Measurements from ENCODE around the gene KMT2C. TPM values are rescaled to one million over a fixed set of nuclear protein-coding genes. Genes with fewer than 3 reads are reported as not detected.

KMT2C gene
- total and polyA plus RNA-seq, 4 donors = 5.8 to 123 (median 56.2) TPM

GRCh38 chr7:152131981-152132494 lies 303.8 kb downstream of the KMT2C start:
- Histone ChIP-seq H3K27me3 (ENCODE audit: control insufficient read depth in 1 of 2, insufficient read depth in 2 of 2, low read length in 1 of 2) (no peaks in the 10 kb centered on the region), H3K36me3 (ENCODE audit: control insufficient read depth in 1 of 2, insufficient read depth in 2 of 2, low read length in 1 of 2) (peaks cover 0 to 6% of the 10 kb centered on the region in 2 donors), H3K27ac (ENCODE audit: low read depth in 1 of 2, low read length in 2 of 2) (no peak overlapping the region), H3K9me3 (ENCODE audit: control insufficient read depth, low read length) (no peaks in the 10 kb centered on the region), H3K4me3 (ENCODE audit: low read length in 2 of 2) (no peak overlapping the region), H3K4me1 (ENCODE audit: control insufficient read depth in 1 of 2, insufficient read depth in 2 of 2, low read length in 2 of 2) (no peaks in the 10 kb centered on the region)
- intact Hi-C loops (cut with DNase I) = no loop called here
- 93 to 94% methylated on average over 12 of the region's 12 CpGs for WGBS, 2 donors
- DNase-seq = no peak
- ATAC-seq (ENCODE audit: low FRiP score) = no peak

- H3K9me3 ChIP-seq (ENCODE audit: control insufficient read depth, low read length) = no peaks in the 10 kb centered on the region
- intact Hi-C loops (cut with DNase I) = no loop called here
- no peak overlapping the region for H3K27ac ChIP-seq (ENCODE audit: low read depth in 1 of 2, low read length in 2 of 2)
- WGBS, 2 donors = 95 to 96% methylated on average over 37 of the region's 37 CpGs
- no peak overlapping the region for H3K4me3 ChIP-seq (ENCODE audit: low read length in 2 of 2)
- peaks cover 0 to 10% of the 10 kb centered on the region in 2 donors for H3K36me3 ChIP-seq (ENCODE audit: control insufficient read depth in 1 of 2, insufficient read depth in 2 of 2, low read length in 1 of 2)
- no peaks in the 10 kb centered on the region for H3K4me1 ChIP-seq (ENCODE audit: control insufficient read depth in 1 of 2, insufficient read depth in 2 of 2, low read length in 2 of 2)
- H3K27me3 ChIP-seq (ENCODE audit: control insufficient read depth in 1 of 2, insufficient read depth in 2 of 2, low read length in 1 of 2) = no peaks in the 10 kb centered on the region
- DNase-seq (no peak), ATAC-seq (ENCODE audit: low FRiP score) (no peak)
These were observed 304.9 kb downstream of the KMT2C start for GRCh38 chr7:152130658-152131590.

- Histone ChIP-seq H3K27me3 (ENCODE audit: control insufficient read depth in 1 of 2, insufficient read depth in 2 of 2, low read length in 1 of 2) (no peaks in the 10 kb centered on the region), H3K4me1 (ENCODE audit: control insufficient read depth in 1 of 2, insufficient read depth in 2 of 2, low read length in 2 of 2) (no peaks in the 10 kb centered on the region), H3K36me3 (ENCODE audit: control insufficient read depth in 1 of 2, insufficient read depth in 2 of 2, low read length in 1 of 2) (peaks cover 0 to 10% of the 10 kb centered on the region in 2 donors), H3K9me3 (ENCODE audit: control insufficient read depth, low read length) (no peaks in the 10 kb centered on the region), H3K4me3 (ENCODE audit: low read length in 2 of 2) (no peak overlapping the region), H3K27ac (ENCODE audit: low read depth in 1 of 2, low read length in 2 of 2) (no peak overlapping the region)
- WGBS, 2 donors = 94% methylated on average over 7 of the region's 7 CpGs
- intact Hi-C loops (cut with DNase I) = loop anchor here in 1 of 2 donors (10.0 kb wide), 1 partner anchor 55 kb away; no protein-coding TSS in a partner anchor
- ATAC-seq (ENCODE audit: low FRiP score) (no peak), DNase-seq (no peak)
These were observed 306.1 kb downstream of the KMT2C start for GRCh38 chr7:152129682-152130081.

GRCh38 chr7:152128741-152129461 lies 306.9 kb downstream of the KMT2C start:
- no peaks in the 10 kb centered on the region for H3K4me1 ChIP-seq (ENCODE audit: control insufficient read depth in 1 of 2, insufficient read depth in 2 of 2, low read length in 2 of 2)
- H3K9me3 ChIP-seq (ENCODE audit: control insufficient read depth, low read length) = peaks cover 1% of the 10 kb centered on the region
- 97 to 98% methylated on average over 60 of the region's 60 CpGs for WGBS, 2 donors
- H3K27me3 ChIP-seq (ENCODE audit: control insufficient read depth in 1 of 2, insufficient read depth in 2 of 2, low read length in 1 of 2) = no peaks in the 10 kb centered on the region
- no peak for ATAC-seq (ENCODE audit: low FRiP score)
- intact Hi-C loops (cut with DNase I) = loop anchor here in 1 of 2 donors (10.0 kb wide), 1 partner anchor 56 kb away; no protein-coding TSS in a partner anchor
- no peak overlapping the region for H3K27ac ChIP-seq (ENCODE audit: low read depth in 1 of 2, low read length in 2 of 2)
- DNase-seq = no peak
- peaks cover 4 to 12% of the 10 kb centered on the region in 2 donors for H3K36me3 ChIP-seq (ENCODE audit: control insufficient read depth in 1 of 2, insufficient read depth in 2 of 2, low read length in 1 of 2)
- H3K4me3 ChIP-seq (ENCODE audit: low read length in 2 of 2) = no peak overlapping the region

GRCh38 chr7:152128252-152128651 lies 307.6 kb downstream of the KMT2C start:
- no peak overlapping the region for H3K27ac ChIP-seq (ENCODE audit: low read depth in 1 of 2, low read length in 2 of 2)
- no peaks in the 10 kb centered on the region for H3K27me3 ChIP-seq (ENCODE audit: control insufficient read depth in 1 of 2, insufficient read depth in 2 of 2, low read length in 1 of 2)
- H3K9me3 ChIP-seq (ENCODE audit: control insufficient read depth, low read length) = peaks cover 1% of the 10 kb centered on the region
- H3K4me1 ChIP-seq (ENCODE audit: control insufficient read depth in 1 of 2, insufficient read depth in 2 of 2, low read length in 2 of 2) = no peaks in the 10 kb centered on the region
- peaks cover 4 to 14% of the 10 kb centered on the region in 2 donors for H3K36me3 ChIP-seq (ENCODE audit: control insufficient read depth in 1 of 2, insufficient read depth in 2 of 2, low read length in 1 of 2)
- H3K4me3 ChIP-seq (ENCODE audit: low read length in 2 of 2) = no peak overlapping the region
- intact Hi-C loops (cut with DNase I) = loop anchor here in 1 of 2 donors (10.0 kb wide), 1 partner anchor 57 kb away; no protein-coding TSS in a partner anchor
- WGBS, 2 donors = 97 to 98% methylated on average over 20 of the region's 20 CpGs
- DNase-seq (no peak), ATAC-seq (ENCODE audit: low FRiP score) (no peak)

- no peak overlapping the region for H3K27ac ChIP-seq (ENCODE audit: low read depth in 1 of 2, low read length in 2 of 2)
- H3K4me3 ChIP-seq (ENCODE audit: low read length in 2 of 2) = no peak overlapping the region
- WGBS, 2 donors = 87 to 93% methylated on average over 19 of the region's 19 CpGs
- DNase-seq = no peak
- intact Hi-C loops (cut with DNase I) = loop anchor here in 1 of 2 donors (10.0 kb wide), 1 partner anchor 58 kb away; no protein-coding TSS in a partner anchor
- H3K4me1 ChIP-seq (ENCODE audit: control insufficient read depth in 1 of 2, insufficient read depth in 2 of 2, low read length in 2 of 2) = no peaks in the 10 kb centered on the region
- peaks cover 4 to 14% of the 10 kb centered on the region in 2 donors for H3K36me3 ChIP-seq (ENCODE audit: control insufficient read depth in 1 of 2, insufficient read depth in 2 of 2, low read length in 1 of 2)
- H3K9me3 ChIP-seq (ENCODE audit: control insufficient read depth, low read length) = peaks cover 1% of the 10 kb centered on the region
- H3K27me3 ChIP-seq (ENCODE audit: control insufficient read depth in 1 of 2, insufficient read depth in 2 of 2, low read length in 1 of 2) = no peaks in the 10 kb centered on the region
- no peak for ATAC-seq (ENCODE audit: low FRiP score)
These were observed 308.6 kb downstream of the KMT2C start for GRCh38 chr7:152127229-152127628.

GRCh38 chr7:152126741-152127140 lies 309.1 kb downstream of the KMT2C start:
- WGBS, 2 donors = 91 to 92% methylated on average over 7 of the region's 7 CpGs
- Histone ChIP-seq H3K27ac (ENCODE audit: low read depth in 1 of 2, low read length in 2 of 2) (no peak overlapping the region), H3K27me3 (ENCODE audit: control insufficient read depth in 1 of 2, insufficient read depth in 2 of 2, low read length in 1 of 2) (no peaks in the 10 kb centered on the region), H3K4me3 (ENCODE audit: low read length in 2 of 2) (no peak overlapping the region), H3K36me3 (ENCODE audit: control insufficient read depth in 1 of 2, insufficient read depth in 2 of 2, low read length in 1 of 2) (peaks cover 4 to 12% of the 10 kb centered on the region in 2 donors), H3K4me1 (ENCODE audit: control insufficient read depth in 1 of 2, insufficient read depth in 2 of 2, low read length in 2 of 2) (no peaks in the 10 kb centered on the region), H3K9me3 (ENCODE audit: control insufficient read depth, low read length) (peaks cover 1% of the 10 kb centered on the region)
- intact Hi-C loops (cut with DNase I) = loop anchor here in 1 of 2 donors (10.0 kb wide), 1 partner anchor 58 kb away; no protein-coding TSS in a partner anchor
- ATAC-seq (ENCODE audit: low FRiP score) (no peak), DNase-seq (no peak)

- peaks cover 1% of the 10 kb centered on the region for H3K9me3 ChIP-seq (ENCODE audit: control insufficient read depth, low read length)
- WGBS, 2 donors = 97 to 100% methylated on average over 1 of the region's 1 CpG
- H3K27me3 ChIP-seq (ENCODE audit: control insufficient read depth in 1 of 2, insufficient read depth in 2 of 2, low read length in 1 of 2) = no peaks in the 10 kb centered on the region
- no peak overlapping the region for H3K4me3 ChIP-seq (ENCODE audit: low read length in 2 of 2)
- no peaks in the 10 kb centered on the region for H3K4me1 ChIP-seq (ENCODE audit: control insufficient read depth in 1 of 2, insufficient read depth in 2 of 2, low read length in 2 of 2)
- peaks cover 12 to 15% of the 10 kb centered on the region in 2 donors for H3K36me3 ChIP-seq (ENCODE audit: control insufficient read depth in 1 of 2, insufficient read depth in 2 of 2, low read length in 1 of 2)
- ATAC-seq (ENCODE audit: low FRiP score) (no peak), DNase-seq (no peak)
- intact Hi-C loops (cut with DNase I) = loop anchor here in 1 of 2 donors (10.0 kb wide), 1 partner anchor 62 kb away; no protein-coding TSS in a partner anchor
- no peak overlapping the region for H3K27ac ChIP-seq (ENCODE audit: low read depth in 1 of 2, low read length in 2 of 2)
These were observed 313.3 kb downstream of the KMT2C start for GRCh38 chr7:152122540-152122939.
